PC-9 (cell line): ENCODE results near the gene GDF2. TPM values are rescaled to one million over a fixed set of nuclear protein-coding genes. Genes with fewer than 3 reads are reported as not detected.

Experiments
- BruUV-seq: library from RNA; stranded (reverse); fragments of 400-500 nt; replicated peaks from 2 replicates; lab custom pipeline; 2021; lab: Mats Ljungman, UMichigan
- CTCF ChIA-PET: fragments of 300-600 bp; sonication (Branson Sonifier 250); formaldehyde crosslinking; loops from one replicate; lab custom pipeline; 2022; ENCODE audit warnings: antibody characterized with exemption; lab: Charles Lee
- POLR2A ChIA-PET: fragments of 300-600 bp; sonication (Branson Sonifier 250); formaldehyde crosslinking; loops from one replicate; lab custom pipeline; 2022; ENCODE audit warnings: antibody characterized with exemption; ENCODE audit not compliant: unreplicated experiment; lab: Charles Lee
- DNase-seq, 2 experiments: peaks; one replicate each; pipeline versions ENCODE4 v3.0.0 to v3.0.0-alpha.2; 2015 to 2022; ENCODE audit warnings: mixed read lengths in 1 of 2
- H2AFZ ChIP-seq: fragments of 200-600 bp; sonication (generic); 2 replicates; pipeline ENCODE4 v1.8.1; 2017; ENCODE audit warnings: antibody characterized with exemption
- H3F3A ChIP-seq: fragments of 200-600 bp; sonication (generic); 2 replicates; pipeline ENCODE4 v1.8.1; 2017; ENCODE audit warnings: antibody characterized with exemption, mild to moderate bottlenecking, low read depth; ENCODE audit not compliant: insufficient read depth
- H3K27ac ChIP-seq: fragments of 200-600 bp; sonication (generic); 2 replicates; pipeline ENCODE4 v1.6.1; 2016; ENCODE audit warnings: mixed run types
- H3K27me3 ChIP-seq: fragments of 200-600 bp; sonication (generic); 2 replicates; pipeline ENCODE4 v1.6.1; 2016; ENCODE audit warnings: low read depth, mixed run types; ENCODE audit not compliant: insufficient read depth
- H3K36me3 ChIP-seq: fragments of 200-600 bp; sonication (generic); 2 replicates; pipeline ENCODE4 v1.6.1; 2016; ENCODE audit warnings: low read depth, mixed run types
- H3K4me1 ChIP-seq: fragments of 200-600 bp; sonication (generic); replicated peaks from 2 replicates; pipeline ENCODE4 v1.6.1; 2016; ENCODE audit warnings: mixed run types; ENCODE audit not compliant: insufficient read depth
- H3K4me2 ChIP-seq: fragments of 200-600 bp; sonication (generic); 2 replicates; pipeline ENCODE4 v1.6.1; 2017; ENCODE audit warnings: mixed run types
- H3K4me3 ChIP-seq: fragments of 200-600 bp; sonication (generic); 2 replicates; pipeline ENCODE4 v1.6.1; 2016; ENCODE audit warnings: mixed run types
- H3K79me2 ChIP-seq: fragments of 200-600 bp; sonication (generic); 2 replicates; pipeline ENCODE4 v1.6.1; 2017; ENCODE audit warnings: low read depth, mixed run types
- H3K9me2 ChIP-seq: fragments of 200-600 bp; sonication (generic); 2 replicates; pipeline ENCODE4 v1.8.1; 2017; ENCODE audit warnings: mild to moderate bottlenecking; ENCODE audit not compliant: insufficient read depth
- H3K9me3 ChIP-seq: fragments of 200-600 bp; sonication (generic); 2 replicates; pipeline ENCODE4 v1.8.1; 2016; ENCODE audit warnings: low read depth; ENCODE audit not compliant: insufficient read depth
- H4K20me1 ChIP-seq: fragments of 200-600 bp; sonication (generic); 2 replicates; pipeline ENCODE4 v1.8.1; 2017; ENCODE audit not compliant: insufficient read depth
- EZH2 ChIP-seq: fragments of 200-600 bp; sonication (generic); IDR thresholded peaks from 2 replicates; pipeline ENCODE4 v1.8.0; 2017; ENCODE audit warnings: antibody characterized with exemption, low read depth
- intact Hi-C: fragments of 100-400 bp; cut with micrococcal nuclease; formaldehyde crosslinking; loops from one replicate; pipeline ENCODE4 v1.10.0; 2022; ENCODE audit not compliant: unreplicated experiment
- total RNA-seq: library from RNA; stranded (reverse); gene quantifications from 2 replicates; pipeline ENCODE4 v1.2.3, GENCODE V29; 2021
- TF ChIP-seq, protein P1 (sequence below): fragments of 200-600 bp; sonication (generic); conservative IDR thresholded peaks from 2 replicates; pipeline ENCODE4 v1.6.1; 2017; ENCODE audit warnings: mixed run types, antibody characterized with exemption, mild to moderate bottlenecking, moderate library complexity

The GDF2 gene
- total RNA-seq, 1 experiment from 2014 or later = not detected

DNA sequence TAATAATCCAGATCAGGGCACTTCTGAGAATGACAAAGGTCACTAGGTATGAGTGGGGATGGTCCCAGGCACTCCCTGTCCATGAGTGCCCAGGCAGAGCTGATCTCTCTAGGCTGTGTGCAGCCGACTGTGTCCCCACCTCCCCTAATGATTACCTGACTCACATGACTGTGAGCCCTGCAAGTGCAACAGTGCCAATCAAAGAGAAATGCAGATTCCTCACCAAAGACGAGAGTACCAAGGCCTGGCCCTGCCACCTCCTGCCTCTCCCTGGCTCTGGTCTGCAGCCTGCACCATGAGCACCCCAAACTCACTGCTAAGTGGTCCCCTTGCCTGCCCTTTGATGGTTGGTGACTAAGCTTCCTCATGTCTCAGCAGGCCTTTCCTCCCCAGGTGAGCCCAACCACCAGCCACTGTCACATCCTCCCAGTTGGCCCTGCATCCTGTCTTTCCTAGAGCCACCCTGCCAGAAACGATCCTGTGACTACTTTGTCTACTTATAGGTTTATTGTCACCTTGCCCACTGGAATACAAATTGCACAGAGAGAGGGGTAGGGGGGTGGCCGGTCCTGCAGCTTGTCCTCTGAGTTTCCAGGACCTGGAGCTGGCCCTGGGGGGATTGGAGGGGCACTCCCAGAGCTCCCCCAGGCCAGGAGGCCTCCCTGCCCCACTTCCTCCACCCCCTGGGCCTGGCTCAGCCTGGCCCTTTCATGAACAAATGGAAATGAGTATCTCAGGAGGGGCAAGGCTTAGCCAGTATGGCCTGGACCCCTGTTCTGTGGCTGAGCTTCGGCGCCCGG is 44.7 kb upstream of the GDF2 start:
- Histone ChIP-seq H3K36me3 (no peaks in the 10 kb centered on the region), H3K27ac (no peak overlapping the region), H3K4me1 (no peaks in the 10 kb centered on the region), H3K79me2 (no peaks in the 10 kb centered on the region), H3K4me3 (no peak overlapping the region), H4K20me1 (no peaks in the 10 kb centered on the region), H3K4me2 (no peak overlapping the region), H2AFZ (no peak overlapping the region), H3K9me2 (no peaks in the 10 kb centered on the region), H3K9me3 (no peaks in the 10 kb centered on the region), H3F3A (no peaks in the 10 kb centered on the region), H3K27me3 (peaks cover 11% of the 10 kb centered on the region)
- intact Hi-C loops = no loop called here
- CTCF ChIA-PET = no interaction called here
- POLR2A ChIA-PET = no interaction called here
- DNase-seq = no peak
- BruUV-seq = no TSS peak
- TF ChIP-seq EZH2 = no peak
- TF ChIP-seq, protein P1, sequence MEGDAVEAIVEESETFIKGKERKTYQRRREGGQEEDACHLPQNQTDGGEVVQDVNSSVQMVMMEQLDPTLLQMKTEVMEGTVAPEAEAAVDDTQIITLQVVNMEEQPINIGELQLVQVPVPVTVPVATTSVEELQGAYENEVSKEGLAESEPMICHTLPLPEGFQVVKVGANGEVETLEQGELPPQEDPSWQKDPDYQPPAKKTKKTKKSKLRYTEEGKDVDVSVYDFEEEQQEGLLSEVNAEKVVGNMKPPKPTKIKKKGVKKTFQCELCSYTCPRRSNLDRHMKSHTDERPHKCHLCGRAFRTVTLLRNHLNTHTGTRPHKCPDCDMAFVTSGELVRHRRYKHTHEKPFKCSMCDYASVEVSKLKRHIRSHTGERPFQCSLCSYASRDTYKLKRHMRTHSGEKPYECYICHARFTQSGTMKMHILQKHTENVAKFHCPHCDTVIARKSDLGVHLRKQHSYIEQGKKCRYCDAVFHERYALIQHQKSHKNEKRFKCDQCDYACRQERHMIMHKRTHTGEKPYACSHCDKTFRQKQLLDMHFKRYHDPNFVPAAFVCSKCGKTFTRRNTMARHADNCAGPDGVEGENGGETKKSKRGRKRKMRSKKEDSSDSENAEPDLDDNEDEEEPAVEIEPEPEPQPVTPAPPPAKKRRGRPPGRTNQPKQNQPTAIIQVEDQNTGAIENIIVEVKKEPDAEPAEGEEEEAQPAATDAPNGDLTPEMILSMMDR = no peak

DNA sequence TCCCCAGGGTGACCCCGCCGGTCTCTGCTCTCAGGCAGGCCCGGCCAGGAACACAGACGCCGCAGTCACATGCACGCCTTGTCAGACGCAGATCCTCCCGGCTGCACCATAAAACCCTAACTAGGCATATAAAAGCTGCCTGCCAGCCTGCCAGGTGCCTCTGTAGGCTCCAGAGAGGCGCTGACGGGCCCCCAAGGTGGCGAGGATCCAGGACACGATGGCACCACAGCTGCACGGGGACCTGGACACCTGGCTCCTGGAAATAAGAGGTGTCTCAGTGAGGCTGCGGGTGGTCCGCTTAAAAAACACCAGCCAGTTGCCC is 44.1 kb upstream of the GDF2 start:
- Histone ChIP-seq H3K36me3 (no peaks in the 10 kb centered on the region), H3K27me3 (peaks cover 5% of the 10 kb centered on the region), H3K4me3 (no peak overlapping the region), H3K4me2 (no peak overlapping the region), H2AFZ (no peak overlapping the region), H3K9me2 (no peaks in the 10 kb centered on the region), H4K20me1 (no peaks in the 10 kb centered on the region), H3K9me3 (no peaks in the 10 kb centered on the region), H3K79me2 (no peaks in the 10 kb centered on the region), H3F3A (no peaks in the 10 kb centered on the region), H3K4me1 (no peaks in the 10 kb centered on the region), H3K27ac (no peak overlapping the region)
- TF ChIP-seq EZH2 = no peak
- TF ChIP-seq, protein P1 = no peak
- BruUV-seq = no TSS peak
- POLR2A ChIA-PET = no interaction called here
- intact Hi-C loops = no loop called here
- DNase-seq = no peak
- CTCF ChIA-PET = no interaction called here

DNA sequence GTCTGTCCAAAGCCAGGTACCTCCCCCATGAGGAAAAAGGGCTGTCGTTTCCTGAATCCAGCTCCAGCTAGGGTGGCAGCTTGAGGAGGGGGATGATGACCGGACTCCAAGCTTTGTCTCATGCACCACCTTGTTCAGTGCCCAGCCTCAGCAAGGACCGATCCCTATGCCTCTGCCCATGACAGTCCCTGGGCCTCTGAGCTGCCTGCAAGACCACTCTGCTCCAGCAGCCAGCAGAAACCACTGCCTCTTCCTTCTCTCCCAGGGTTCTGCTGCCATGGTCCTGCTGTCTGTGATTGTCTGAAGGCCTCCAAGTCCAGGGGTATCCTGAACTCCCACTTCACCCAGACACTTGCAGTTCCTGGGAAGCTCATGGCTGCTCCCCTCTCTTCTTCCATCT is 43.5 kb upstream of the GDF2 start:
- ChIA-PET CTCF (no interaction called here), POLR2A (no interaction called here)
- intact Hi-C loops = no loop called here
- Histone ChIP-seq H3K27ac (no peak overlapping the region), H3K9me3 (no peaks in the 10 kb centered on the region), H3K4me1 (no peaks in the 10 kb centered on the region), H3F3A (no peaks in the 10 kb centered on the region), H4K20me1 (no peaks in the 10 kb centered on the region), H3K9me2 (no peaks in the 10 kb centered on the region), H3K27me3 (no peaks in the 10 kb centered on the region; the same call in 1 of the 2 replicates), H3K79me2 (no peaks in the 10 kb centered on the region), H3K4me3 (no peak overlapping the region), H3K4me2 (no peak overlapping the region), H3K36me3 (no peaks in the 10 kb centered on the region), H2AFZ (no peak overlapping the region)
- DNase-seq = no peak
- no peak for TF ChIP-seq EZH2
- TF ChIP-seq, protein P1 = no peak
- no TSS peak for BruUV-seq
